Measurements from ENCODE around the gene DNAH3. TPM values are rescaled to one million over a fixed set of nuclear protein-coding genes. Genes with fewer than 3 reads are reported as not detected.
"Not testable (repeated sequence)": the region's sequence is repeated elsewhere in the genome, so short reads cannot be mapped to it uniquely, and the experiment has no call there.

The DNAH3 gene
- total and polyA plus RNA-seq, 8 donors, result 0.03 TPM; not detected in 7

GRCh38 chr16:21072976-21073375 is 77.7 kb downstream of the DNAH3 start:
- H3K4me3 ChIP-seq, result no peak overlapping the region

GRCh38 chr16:21071741-21072140 is 78.9 kb downstream of the DNAH3 start:
- H3K4me1 ChIP-seq, result no peaks in the 10 kb centered on the region
- intact Hi-C loops (cut with DNase I), result no loop called here
- H3K36me3 ChIP-seq, result no peaks in the 10 kb centered on the region
- H3K27me3 ChIP-seq, result no peaks in the 10 kb centered on the region
- no peak overlapping the region for H3K27ac ChIP-seq
- no peak overlapping the region for H3K4me3 ChIP-seq
- no peak for ATAC-seq
- no peak for DNase-seq
- WGBS, 2 donors, result 96 to 97% methylated on average over 4 of the region's 4 CpGs
- FAIRE-seq, result no peak
- TF ChIP-seq CTCF (IDR thresholded peaks at IDR 0.05), result no peak
- no peaks in the 10 kb centered on the region for H3K9me3 ChIP-seq

More at GRCh38 chr16:21072976-21073375, 77.7 kb downstream of the DNAH3 start:
- no peaks in the 10 kb centered on the region for H3K4me1 ChIP-seq
- WGBS, 2 donors, result 83 to 96% methylated on average over 1 of the region's 1 CpG
- H3K9me3 ChIP-seq, result no peaks in the 10 kb centered on the region
- no peak for ATAC-seq
- no peaks in the 10 kb centered on the region for H3K36me3 ChIP-seq
- no peak for FAIRE-seq
- no peak overlapping the region for H3K27ac ChIP-seq
- intact Hi-C loops (cut with DNase I), result no loop called here
- no peak for DNase-seq
- no peak for TF ChIP-seq CTCF (IDR thresholded peaks at IDR 0.05)
- no peaks in the 10 kb centered on the region for H3K27me3 ChIP-seq

- Histone ChIP-seq H3K27ac (no peak overlapping the region), H3K9me3 (no peaks in the 10 kb centered on the region), H3K36me3 (no peaks in the 10 kb centered on the region), H3K4me1 (no peaks in the 10 kb centered on the region), H3K4me3 (no peak overlapping the region), H3K27me3 (no peaks in the 10 kb centered on the region)
- 62 to 69% methylated on average over 4 of the region's 4 CpGs for WGBS, 2 donors
- DNase-seq (no peak), ATAC-seq (no peak), FAIRE-seq (no peak)
- TF ChIP-seq CTCF (IDR thresholded peaks at IDR 0.05), result no peak
- intact Hi-C loops (cut with DNase I), result no loop called here
Measured at GRCh38 chr16:21070564-21070963, 80.1 kb downstream of the DNAH3 start.

- H3K4me3 ChIP-seq, result no peak overlapping the region
- FAIRE-seq, result no peak
- H3K4me1 ChIP-seq, result no peaks in the 10 kb centered on the region
- H3K27me3 ChIP-seq, result no peaks in the 10 kb centered on the region
- TF ChIP-seq CTCF (IDR thresholded peaks at IDR 0.05), result no peak
- ATAC-seq, result no peak
- no peaks in the 10 kb centered on the region for H3K36me3 ChIP-seq
- DNase-seq, result no peak
- WGBS, 2 donors, result 87 to 88% methylated on average over 6 of the region's 6 CpGs
- no peaks in the 10 kb centered on the region for H3K9me3 ChIP-seq
- intact Hi-C loops (cut with DNase I), result no loop called here
- no peak overlapping the region for H3K27ac ChIP-seq
Measured at GRCh38 chr16:21069986-21070385, 80.7 kb downstream of the DNAH3 start.

GRCh38 chr16:21064203-21064602 is 86.4 kb downstream of the DNAH3 start:
- DNase-seq (no peak), FAIRE-seq (no peak), ATAC-seq (no peak)
- H3K27me3 ChIP-seq, result no peaks in the 10 kb centered on the region
- no peak overlapping the region for H3K4me3 ChIP-seq
- TF ChIP-seq CTCF (IDR thresholded peaks at IDR 0.05), result no peak
- H3K9me3 ChIP-seq, result no peaks in the 10 kb centered on the region
- 45 to 74% methylated on average over 1 of the region's 1 CpG for WGBS, 2 donors
- H3K36me3 ChIP-seq, result no peaks in the 10 kb centered on the region
- intact Hi-C loops (cut with DNase I), result no loop called here
- no peak overlapping the region for H3K27ac ChIP-seq
- H3K4me1 ChIP-seq, result no peaks in the 10 kb centered on the region

- H3K36me3 ChIP-seq; H3K9me3 ChIP-seq; FAIRE-seq; H3K27me3 ChIP-seq; DNase-seq; H3K4me1 ChIP-seq; ATAC-seq; H3K27ac ChIP-seq; H3K4me3 ChIP-seq; intact Hi-C loops (cut with DNase I): not testable (repeated sequence)
- 81 to 89% methylated on average over 6 of the region's 6 CpGs for WGBS, 2 donors
Measured at GRCh38 chr16:21063314-21063713, 87.3 kb downstream of the DNAH3 start.
